ENCODE measurements around the gene RNF207.

RNF207 gene

DNA sequence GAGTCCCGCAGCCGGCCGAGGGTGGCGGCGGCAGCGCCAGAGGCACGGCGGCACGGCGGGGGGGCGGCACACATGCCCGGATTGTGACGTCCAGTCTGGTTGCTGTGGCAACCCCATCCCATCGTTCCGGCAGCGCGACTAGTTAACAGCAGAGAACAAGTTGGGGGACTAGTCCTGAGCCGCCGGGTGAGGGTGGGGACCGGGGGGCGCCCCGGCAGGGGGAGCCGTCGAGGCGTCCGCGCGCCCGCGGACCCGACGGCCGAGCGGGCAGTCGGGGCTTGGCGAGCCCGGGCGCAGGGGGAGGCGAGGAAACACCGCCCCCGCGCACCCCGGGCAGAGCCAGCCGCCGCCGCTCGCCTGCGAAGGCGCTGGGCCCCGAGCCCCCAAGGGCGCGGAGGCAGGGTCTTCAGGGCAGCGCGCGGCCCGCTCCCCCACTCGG, 25.6 kb upstream of the RNF207 start, which contains the start of gene CHD5:
Gene CHD5 (minus strand): TSS at position 54 of the 439 bp plus-strand sequence. CDS start 298 bp downstream, outside the sequence.
- no peak for DNase-seq (ENCODE audit: low read depth in 2 of 2)
- TF ChIP-seq, protein P1, sequence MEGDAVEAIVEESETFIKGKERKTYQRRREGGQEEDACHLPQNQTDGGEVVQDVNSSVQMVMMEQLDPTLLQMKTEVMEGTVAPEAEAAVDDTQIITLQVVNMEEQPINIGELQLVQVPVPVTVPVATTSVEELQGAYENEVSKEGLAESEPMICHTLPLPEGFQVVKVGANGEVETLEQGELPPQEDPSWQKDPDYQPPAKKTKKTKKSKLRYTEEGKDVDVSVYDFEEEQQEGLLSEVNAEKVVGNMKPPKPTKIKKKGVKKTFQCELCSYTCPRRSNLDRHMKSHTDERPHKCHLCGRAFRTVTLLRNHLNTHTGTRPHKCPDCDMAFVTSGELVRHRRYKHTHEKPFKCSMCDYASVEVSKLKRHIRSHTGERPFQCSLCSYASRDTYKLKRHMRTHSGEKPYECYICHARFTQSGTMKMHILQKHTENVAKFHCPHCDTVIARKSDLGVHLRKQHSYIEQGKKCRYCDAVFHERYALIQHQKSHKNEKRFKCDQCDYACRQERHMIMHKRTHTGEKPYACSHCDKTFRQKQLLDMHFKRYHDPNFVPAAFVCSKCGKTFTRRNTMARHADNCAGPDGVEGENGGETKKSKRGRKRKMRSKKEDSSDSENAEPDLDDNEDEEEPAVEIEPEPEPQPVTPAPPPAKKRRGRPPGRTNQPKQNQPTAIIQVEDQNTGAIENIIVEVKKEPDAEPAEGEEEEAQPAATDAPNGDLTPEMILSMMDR (IDR thresholded peaks at IDR 0.05; ENCODE audit: low read depth, low read length): no peak
- H3K4me3 ChIP-seq (replicated peaks in 1 of 2; ENCODE audit: low read depth in 2 of 2, low read length in 2 of 2): no peak within 1 kb of the TSS

DNA sequence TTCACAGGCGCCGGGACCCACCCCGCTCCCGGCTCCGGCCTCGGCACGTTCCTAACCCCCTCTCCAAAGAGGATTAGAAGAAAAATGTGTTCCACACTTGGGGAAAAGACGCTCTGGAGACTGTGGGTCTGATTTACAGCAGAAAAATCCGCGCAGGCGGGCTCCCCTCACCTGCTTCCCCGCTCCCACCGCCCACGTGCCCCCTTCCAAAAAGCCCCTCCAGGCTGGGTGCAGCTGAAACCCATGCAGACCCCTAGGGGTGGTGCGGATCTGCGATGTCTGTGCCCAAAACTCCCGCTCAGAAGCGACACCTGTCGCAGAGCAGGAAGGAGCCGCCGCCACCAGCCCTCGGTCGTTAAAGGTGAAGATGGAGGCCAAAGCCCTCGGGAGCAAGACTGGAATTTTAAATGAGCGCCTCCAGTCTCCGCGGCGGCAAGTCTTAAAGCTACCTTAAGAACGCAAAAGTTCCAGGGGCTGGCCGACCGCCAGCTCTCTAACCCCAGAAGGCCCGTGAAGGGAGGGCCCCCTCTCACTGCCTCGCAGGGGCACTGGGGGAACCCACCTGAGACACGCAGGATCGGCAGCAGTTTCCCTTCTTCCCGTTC, 25.1 kb upstream of the RNF207 start:
- H3K4me3 ChIP-seq (replicated peaks in 1 of 2; ENCODE audit: low read depth in 2 of 2, low read length in 2 of 2): no peak overlapping the region
- no peak for DNase-seq (ENCODE audit: low read depth in 2 of 2)
- TF ChIP-seq, protein P1 (IDR thresholded peaks at IDR 0.05; ENCODE audit: low read depth, low read length): no peak

DNA sequence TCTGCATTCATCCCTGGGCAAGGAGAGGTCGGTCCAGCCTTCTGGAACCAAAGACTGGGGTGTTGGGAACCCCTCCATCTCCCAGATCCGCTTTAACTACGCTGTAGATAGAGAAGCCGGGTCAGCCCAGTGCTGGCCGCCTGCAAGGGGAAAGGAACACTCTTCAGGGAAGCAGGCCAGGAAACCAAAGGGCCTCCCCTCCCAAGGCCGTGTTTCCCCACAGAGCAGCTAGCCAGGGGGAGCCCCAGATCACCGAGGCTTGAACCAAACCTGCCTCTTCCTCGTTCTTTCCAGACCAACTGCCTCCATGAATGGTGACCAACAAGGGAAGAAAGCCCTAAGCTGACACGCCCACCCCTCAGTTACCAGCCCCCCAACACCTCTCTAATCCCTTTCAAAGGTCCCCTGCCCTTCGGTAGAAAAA, 24.6 kb upstream of the RNF207 start:
- H3K4me3 ChIP-seq (replicated peaks in 1 of 2; ENCODE audit: low read depth in 2 of 2, low read length in 2 of 2): no peak overlapping the region
- DNase-seq (ENCODE audit: low read depth in 2 of 2): no peak
- TF ChIP-seq, protein P1 (IDR thresholded peaks at IDR 0.05; ENCODE audit: low read depth, low read length): no peak

- no peak overlapping the region for H3K4me3 ChIP-seq (replicated peaks in 1 of 2; ENCODE audit: low read depth in 2 of 2, low read length in 2 of 2)
- TF ChIP-seq, protein P1 (IDR thresholded peaks at IDR 0.05; ENCODE audit: low read depth, low read length): peak; percentile 7
- no peak for DNase-seq (ENCODE audit: low read depth in 2 of 2)
These were observed 22.4 kb upstream of the RNF207 start for GRCh38 chr1:6183520-6183989.

DNA sequence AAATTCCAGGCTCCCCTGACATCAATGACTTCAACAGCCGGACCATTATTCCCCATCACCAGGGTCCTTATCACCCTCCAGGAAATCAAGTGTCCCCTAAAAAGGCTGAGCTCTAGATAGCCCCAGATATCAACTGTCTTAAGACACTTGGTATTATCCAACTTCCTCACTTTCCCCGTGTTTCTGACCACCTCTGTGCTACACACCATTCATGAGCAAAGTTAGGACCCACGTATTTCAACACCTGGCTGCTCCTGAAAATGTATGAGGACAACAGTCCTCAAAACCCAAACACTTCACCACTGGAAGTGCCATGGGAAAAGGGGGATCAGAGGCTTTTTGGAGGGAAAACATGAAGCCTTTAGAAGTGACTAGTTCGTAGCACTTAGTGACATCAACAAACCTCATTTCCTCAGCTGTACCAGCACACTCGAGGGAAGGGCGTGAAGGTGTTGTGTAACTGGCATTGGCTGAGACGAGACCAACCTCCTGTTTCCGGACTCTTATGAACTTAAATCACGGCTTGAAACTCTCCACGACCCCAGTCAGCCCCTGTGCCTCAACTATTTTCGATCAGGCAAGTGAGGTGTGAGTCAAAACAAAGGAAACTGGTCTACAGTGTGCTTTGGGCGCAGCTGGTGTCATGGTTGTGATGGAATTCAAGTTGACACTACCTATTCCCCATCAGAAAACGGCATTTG, 21.7 kb upstream of the RNF207 start:
- TF ChIP-seq, protein P1 (IDR thresholded peaks at IDR 0.05; ENCODE audit: low read depth, low read length): no peak
- H3K4me3 ChIP-seq (replicated peaks in 1 of 2; ENCODE audit: low read depth in 2 of 2, low read length in 2 of 2): no peak overlapping the region
- no peak for DNase-seq (ENCODE audit: low read depth in 2 of 2)

DNA sequence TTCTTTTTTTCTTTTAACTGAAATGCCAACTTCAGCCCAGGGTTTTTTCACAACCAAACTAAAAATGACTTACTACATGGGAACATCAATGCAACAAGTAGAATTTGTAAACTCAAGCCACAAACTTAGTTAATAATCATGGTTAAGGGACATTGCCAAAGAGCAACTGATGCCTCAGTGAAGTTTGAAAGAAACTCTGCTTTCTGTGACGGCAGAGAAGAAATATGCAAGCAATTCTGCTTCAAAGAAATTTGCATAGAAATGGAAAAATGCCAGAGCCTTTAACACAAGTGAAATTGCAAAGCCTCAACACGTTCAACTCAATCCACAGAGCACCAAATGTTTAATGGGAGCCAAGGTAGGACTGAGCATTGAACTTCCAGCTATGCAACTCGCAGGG, 20.8 kb upstream of the RNF207 start:
- DNase-seq (ENCODE audit: low read depth in 2 of 2): peak; percentile 70 to 81

More for the DNA sequence above, 20.8 kb upstream of the RNF207 start:
- no peak overlapping the region for H3K4me3 ChIP-seq (replicated peaks in 1 of 2; ENCODE audit: low read depth in 2 of 2, low read length in 2 of 2)
- TF ChIP-seq, protein P1 (IDR thresholded peaks at IDR 0.05; ENCODE audit: low read depth, low read length): no peak

Data from cardiac fibroblast (primary cell).